HG03060 (cell line): ENCODE data around the gene ANP32B.

ENCODE experiments used
- ATAC-seq: cut with Tn5 transposase; IDR thresholded peaks from one replicate; pipeline ENCODE4 v1.9.1; 2021; ENCODE audit warnings: low read depth, moderate number of reproducible peaks; ENCODE audit not compliant: unreplicated experiment

Gene ANP32B

GRCh38 chr9:98056269-98057137 is 73.4 kb downstream of the ANP32B start, which contains the start of gene NANS:
Gene NANS (plus strand): TSS chr9:98056732. CDS start chr9:98056809, 77 bp downstream.
- peak; percentile 70 for ATAC-seq

GRCh38 chr9:98057138-98057799 is 74.1 kb downstream of the ANP32B start:
- ATAC-seq, result no peak

- no peak for ATAC-seq
These were observed 79.0 kb downstream of the ANP32B start for GRCh38 chr9:98062161-98062560.

- ATAC-seq, result no peak
These were observed 81.7 kb downstream of the ANP32B start for GRCh38 chr9:98064623-98065392.
